Tibial artery (tissue), 4 donors: ENCODE measurements around the gene SHC2.
"Not testable (repeated sequence)": the region's sequence is repeated elsewhere in the genome, so short reads cannot be mapped to it uniquely, and the experiment has no call there.

Experiments used
- DNase-seq, 2 donors: peaks; one replicate each; pipeline ENCODE4 v3.0.0-alpha.2; 2019
- H3K27ac ChIP-seq, 2 donors: fragments of 200-600 bp; sonication (generic) in 1 of 2; 1 replicate in 1 of 2; 2 replicates in 1 of 2; pipeline ENCODE4 v1.5.1; 2018 to 2019; ENCODE audit warnings: mild to moderate bottlenecking in 1 of 2
- H3K27me3 ChIP-seq, 2 donors: fragments of 200-600 bp; sonication (generic) in 1 of 2; one replicate each; pipeline versions ENCODE4 v1.5.1 to v1.6.0; 2016 to 2019
- H3K36me3 ChIP-seq, 3 donors: fragments of 200-600 bp; sonication (generic) in 2 of 3; one replicate each; pipeline ENCODE4 v1.5.1; 2016 to 2019; ENCODE audit warnings: mild to moderate bottlenecking in 2 of 3
- H3K4me1 ChIP-seq, 4 donors: fragments of 200-600 bp; sonication (generic) in 2 of 4; 1 replicate in 3 of 4; 2 replicates in 1 of 4; pipeline ENCODE4 v1.5.1; 2016 to 2019
- H3K4me3 ChIP-seq, 2 donors: fragments of 200-600 bp; sonication (generic) in 1 of 2; 1 replicate in 1 of 2; 2 replicates in 1 of 2; pipeline ENCODE4 v1.5.1; 2018 to 2019; ENCODE audit warnings: mild to moderate bottlenecking in 2 of 2
- H3K9me3 ChIP-seq, 3 donors: fragments of 200-600 bp; sonication (generic) in 1 of 3; one replicate each; pipeline ENCODE4 v1.5.1; 2016 to 2019
- CTCF ChIP-seq, 2 experiments: fragments of 200-600 bp in 1 of 2; fragments of 450-650 bp in 1 of 2; IDR thresholded peaks; one replicate each; pipeline ENCODE4 v1.5.1; 2017 to 2019; ENCODE audit warnings: antibody characterized with exemption in 2 of 2, mild to moderate bottlenecking in 1 of 2, moderate library complexity in 1 of 2
- intact Hi-C: fragments of 100-400 bp; cut with DNase I; formaldehyde crosslinking; loops from one replicate; pipeline ENCODE4 v1.15.0; 2023; ENCODE audit warnings: low total_unique reads

The SHC2 gene

GRCh38 chr19:413756-414420, 46.9 kb downstream of the SHC2 start:
- H3K27me3 ChIP-seq, result peaks cover 0 to 76% of the 10 kb centered on the region in 2 donors
- DNase-seq, result no peak
- peaks cover 0 to 13% (median 11%) of the 10 kb centered on the region in 4 donors for H3K4me1 ChIP-seq
- no peak overlapping the region for H3K4me3 ChIP-seq
- peaks cover 0 to 15% (median 0%) of the 10 kb centered on the region in 3 donors for H3K36me3 ChIP-seq
- intact Hi-C loops, result no loop called here
- TF ChIP-seq CTCF (IDR thresholded peaks at IDR 0.05), result no peak
- no peak overlapping the region for H3K27ac ChIP-seq
- no peaks in the 10 kb centered on the region for H3K9me3 ChIP-seq

GRCh38 chr19:412356-413355, 48.2 kb downstream of the SHC2 start:
- no peak overlapping the region for H3K27ac ChIP-seq
- peak in 1 of 2 donors; percentile 15 for DNase-seq
- intact Hi-C loops, result no loop called here

GRCh38 chr19:411723-412355, 49.0 kb downstream of the SHC2 start:
- peaks cover 0 to 9% (median 0%) of the 10 kb centered on the region in 3 donors for H3K36me3 ChIP-seq
- intact Hi-C loops, result no loop called here
- DNase-seq, result no peak
- H3K27me3 ChIP-seq, result peaks cover 0 to 83% of the 10 kb centered on the region in 2 donors
- no peak for TF ChIP-seq CTCF (IDR thresholded peaks at IDR 0.05)
- H3K4me1 ChIP-seq, result peaks cover 0 to 23% (median 21%) of the 10 kb centered on the region in 4 donors
- H3K9me3 ChIP-seq, result no peaks in the 10 kb centered on the region
- H3K4me3 ChIP-seq, result no peak overlapping the region
- H3K27ac ChIP-seq, result no peak overlapping the region

More at GRCh38 chr19:412356-413355, 48.2 kb downstream of the SHC2 start:
- Histone ChIP-seq H3K36me3 (peaks cover 0 to 13% (median 0%) of the 10 kb centered on the region in 3 donors), H3K27me3 (peaks cover 0 to 83% of the 10 kb centered on the region in 2 donors), H3K4me1 (peaks cover 0 to 23% (median 21%) of the 10 kb centered on the region in 4 donors), H3K9me3 (no peaks in the 10 kb centered on the region), H3K4me3 (no peak overlapping the region)
- TF ChIP-seq CTCF (IDR thresholded peaks at IDR 0.05), result no peak

- H3K4me3 ChIP-seq, H3K9me3 ChIP-seq, H3K27ac ChIP-seq, intact Hi-C loops, H3K36me3 ChIP-seq, DNase-seq: not testable (repeated sequence)
- Histone ChIP-seq H3K27me3 (peaks cover 0 to 83% of the 10 kb centered on the region in 2 donors), H3K4me1 (peaks cover 0 to 23% (median 21%) of the 10 kb centered on the region in 4 donors)
Observed at GRCh38 chr19:411121-411722, 49.6 kb downstream of the SHC2 start.

- Histone ChIP-seq H3K36me3 (no peaks in the 10 kb centered on the region), H3K4me1 (peaks cover 0 to 23% (median 21%) of the 10 kb centered on the region in 4 donors), H3K9me3 (no peaks in the 10 kb centered on the region), H3K4me3 (no peak overlapping the region), H3K27me3 (peaks cover 0 to 86% of the 10 kb centered on the region in 2 donors), H3K27ac (no peak overlapping the region)
- intact Hi-C loops, result no loop called here
- peak in 1 of 2 donors; percentile 54 for DNase-seq
- no peak for TF ChIP-seq CTCF (IDR thresholded peaks at IDR 0.05)
Observed at GRCh38 chr19:410243-410781, 50.5 kb downstream of the SHC2 start.
